Tibial nerve (tissue), 4 donors: ENCODE results near the gene CAB39.

Experiments
- EP300 ChIP-seq, 2 donors: sonication (generic); formaldehyde crosslinking; IDR thresholded peaks; one replicate each; pipeline ENCODE4 v1.6.1; 2017; ENCODE audit warnings: antibody characterized with exemption in 2 of 2, mild to moderate bottlenecking in 1 of 2
- POLR2A ChIP-seq, 2 donors: fragments of 450-650 bp; IDR thresholded peaks; one replicate each; pipeline ENCODE4 v1.6.1; 2017; ENCODE audit warnings: antibody characterized with exemption in 2 of 2, mild to moderate bottlenecking in 2 of 2, moderate library complexity in 2 of 2
- TF ChIP-seq, protein P1 (sequence below), 5 experiments: fragments of 200-600 bp in 3 of 5; fragments of 450-650 bp in 2 of 5; sonication (generic) in 3 of 5; IDR thresholded peaks; one replicate each; pipeline ENCODE4 v1.5.1; 2016 to 2019; ENCODE audit warnings: antibody characterized with exemption in 5 of 5, mild to moderate bottlenecking in 3 of 5, moderate library complexity in 2 of 5

DNA sequence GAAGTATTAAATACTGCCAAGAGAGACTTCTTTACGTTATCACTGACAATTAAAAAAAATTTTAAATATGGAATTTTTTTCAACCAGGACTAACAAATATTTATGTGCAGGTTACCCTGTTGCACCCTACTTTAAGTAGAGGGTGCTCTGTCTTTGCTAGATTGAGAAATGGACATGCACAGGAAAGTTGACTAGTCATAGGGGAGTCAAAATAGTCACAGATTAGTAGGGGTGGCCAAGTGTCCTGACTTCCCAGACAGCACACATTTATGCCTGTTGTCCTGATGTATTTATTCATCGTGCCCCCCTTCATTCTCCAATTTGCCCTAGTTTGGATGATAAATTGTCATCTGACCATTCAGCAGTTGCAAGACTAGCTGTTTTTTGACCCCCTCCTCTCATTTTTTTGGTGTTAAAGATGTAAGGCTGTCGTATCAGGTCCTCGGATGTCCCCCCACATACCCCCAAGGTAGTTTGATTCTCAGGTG is 20.3 kb downstream of the CAB39 start:
- TF ChIP-seq POLR2A (IDR thresholded peaks at IDR 0.05) (no peak), EP300 (IDR thresholded peaks at IDR 0.05) (no peak)
- TF ChIP-seq, protein P1, sequence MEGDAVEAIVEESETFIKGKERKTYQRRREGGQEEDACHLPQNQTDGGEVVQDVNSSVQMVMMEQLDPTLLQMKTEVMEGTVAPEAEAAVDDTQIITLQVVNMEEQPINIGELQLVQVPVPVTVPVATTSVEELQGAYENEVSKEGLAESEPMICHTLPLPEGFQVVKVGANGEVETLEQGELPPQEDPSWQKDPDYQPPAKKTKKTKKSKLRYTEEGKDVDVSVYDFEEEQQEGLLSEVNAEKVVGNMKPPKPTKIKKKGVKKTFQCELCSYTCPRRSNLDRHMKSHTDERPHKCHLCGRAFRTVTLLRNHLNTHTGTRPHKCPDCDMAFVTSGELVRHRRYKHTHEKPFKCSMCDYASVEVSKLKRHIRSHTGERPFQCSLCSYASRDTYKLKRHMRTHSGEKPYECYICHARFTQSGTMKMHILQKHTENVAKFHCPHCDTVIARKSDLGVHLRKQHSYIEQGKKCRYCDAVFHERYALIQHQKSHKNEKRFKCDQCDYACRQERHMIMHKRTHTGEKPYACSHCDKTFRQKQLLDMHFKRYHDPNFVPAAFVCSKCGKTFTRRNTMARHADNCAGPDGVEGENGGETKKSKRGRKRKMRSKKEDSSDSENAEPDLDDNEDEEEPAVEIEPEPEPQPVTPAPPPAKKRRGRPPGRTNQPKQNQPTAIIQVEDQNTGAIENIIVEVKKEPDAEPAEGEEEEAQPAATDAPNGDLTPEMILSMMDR (IDR thresholded peaks at IDR 0.05) = no peak
